ENCODE measurements around the gene PRADC1. TPM values are rescaled to one million over a fixed set of nuclear protein-coding genes. Genes with fewer than 3 reads are reported as not detected.

PRADC1 gene
- total and polyA plus RNA-seq, 7 experiments from 2014 or later = 4.3 to 29.5 (median 8.8) TPM

DNA sequence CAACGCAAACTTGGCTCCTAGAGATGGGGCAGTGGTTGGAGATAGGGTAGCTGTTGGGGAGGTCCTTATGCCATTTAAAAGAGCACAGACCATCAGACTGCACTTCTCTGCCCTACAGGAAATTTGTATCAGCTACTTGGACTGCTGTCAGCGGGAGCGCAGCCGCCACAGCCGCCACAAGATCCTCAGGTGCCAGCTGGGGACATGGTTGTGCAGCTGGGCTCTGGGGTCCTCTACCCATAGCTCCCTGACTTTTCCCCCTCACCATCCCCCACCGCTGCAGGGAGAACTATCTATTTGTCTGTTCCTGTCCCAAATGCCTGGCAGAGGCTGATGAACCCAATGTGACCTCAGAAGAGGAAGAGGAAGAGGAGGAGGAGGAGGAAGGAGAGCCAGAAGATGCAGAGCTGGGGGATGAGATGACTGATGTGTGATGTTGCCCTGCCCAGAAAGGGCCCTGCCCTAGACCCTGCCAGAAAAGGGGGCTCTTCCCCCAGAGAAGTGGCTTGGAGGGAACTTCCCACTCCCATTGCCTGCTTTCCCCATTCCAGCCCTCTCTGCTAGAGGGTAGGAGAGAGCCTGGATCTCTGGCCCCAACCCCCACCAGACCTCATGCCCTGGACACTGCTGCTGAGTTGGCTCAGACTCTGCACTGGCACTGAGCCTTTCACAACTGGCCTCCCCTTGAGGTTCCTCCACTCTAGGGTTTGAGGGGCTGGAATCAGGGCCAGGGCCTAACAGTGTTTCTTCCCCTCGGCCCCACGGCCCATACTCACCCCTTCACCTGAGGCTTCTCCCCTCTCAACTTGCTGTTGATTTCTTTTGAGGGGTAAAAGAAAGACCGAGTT lies 7.3 kb downstream of the PRADC1 start:
- POLR2A ChIA-PET = interaction anchor here (3.8 kb wide), 1 partner anchor 8 kb away, joined by 21 read pairs; the partner anchor contains the start of genes CCT7 and PRADC1
- no peak overlapping the region for H3K4me3 ChIP-seq (ENCODE audit: low read length)

DNA sequence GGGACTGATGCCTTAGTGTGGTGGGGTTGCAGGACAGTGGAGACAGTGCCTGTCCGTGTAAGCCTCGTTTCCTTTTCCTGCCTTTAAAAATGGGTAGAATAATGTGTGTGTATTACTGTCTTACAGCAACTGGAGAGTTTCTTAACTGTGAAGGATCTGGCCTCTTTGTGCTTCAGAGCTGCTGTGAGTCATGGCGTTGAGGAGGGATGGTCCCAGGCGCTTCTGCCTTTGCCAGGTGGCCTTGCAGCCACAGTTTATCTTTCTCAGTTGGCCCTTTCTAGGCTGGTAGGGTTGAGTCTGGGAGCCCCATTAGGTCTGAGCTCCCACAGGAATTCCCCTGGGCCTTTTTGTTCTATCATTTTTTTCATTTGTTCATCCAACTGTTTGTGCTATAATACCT lies 9.2 kb downstream of the PRADC1 start:
- no peaks in the 10 kb centered on the region for H3K27me3 Mint-ChIP-seq
- peaks cover 0 to 33% (median 5%) of the 10 kb centered on the region in 5 donors for H3K36me3 Mint-ChIP-seq
- peaks cover 0 to 5% (median 0%) of the 10 kb centered on the region in 7 donors for H3K4me1 Mint-ChIP-seq
- Histone ChIP-seq H3K4me3 (ENCODE audit: low read length) (no peak overlapping the region), H3K9me3 (ENCODE audit: control insufficient read depth in 2 of 3, low read length in 3 of 3) (no peaks in the 10 kb centered on the region), H3K27me3 (ENCODE audit: control insufficient read depth in 2 of 2, insufficient read depth in 2 of 2, low read length in 2 of 2) (no peaks in the 10 kb centered on the region), H3K4me1 (ENCODE audit: control insufficient read depth in 2 of 2, insufficient read depth in 2 of 2, low read length in 2 of 2) (no peaks in the 10 kb centered on the region), H3K36me3 (ENCODE audit: control insufficient read depth in 2 of 3, insufficient read depth in 3 of 3, low read length in 3 of 3) (peaks cover 0 to 98% (median 17%) of the 10 kb centered on the region in 3 experiments), H3K27ac (ENCODE audit: low read depth, low read length) (no peak overlapping the region)
- CTCF ChIA-PET = interaction anchor here (1.3 kb wide), 1 partner anchor 9 kb away, joined by 3 read pairs; the partner anchor contains the start of gene PRADC1
- DNase-seq (no peak), ATAC-seq (no peak)
- no peak overlapping the region for H3K4me3 Mint-ChIP-seq
- POLR2A ChIA-PET = interaction anchor here (3.8 kb wide), 1 partner anchor 10 kb away, joined by 21 read pairs; the partner anchor contains the start of genes CCT7 and PRADC1
- no peaks in the 10 kb centered on the region for H3K9me3 Mint-ChIP-seq
- peak overlapping the region in 2 of 9 donors; percentile 12 to 69 for H3K27ac Mint-ChIP-seq
- intact Hi-C loops (cut with micrococcal nuclease) = no loop called here

More for the DNA sequence above, 7.3 kb downstream of the PRADC1 start:
- Histone ChIP-seq H3K36me3 (ENCODE audit: control insufficient read depth in 2 of 3, insufficient read depth in 3 of 3, low read length in 3 of 3) (peaks cover 0 to 79% (median 13%) of the 10 kb centered on the region in 3 experiments), H3K9me3 (ENCODE audit: control insufficient read depth in 2 of 3, low read length in 3 of 3) (no peaks in the 10 kb centered on the region), H3K27ac (ENCODE audit: low read depth, low read length) (no peak overlapping the region), H3K27me3 (ENCODE audit: control insufficient read depth in 2 of 2, insufficient read depth in 2 of 2, low read length in 2 of 2) (no peaks in the 10 kb centered on the region), H3K4me1 (ENCODE audit: control insufficient read depth in 2 of 2, insufficient read depth in 2 of 2, low read length in 2 of 2) (no peaks in the 10 kb centered on the region)
- DNase-seq (no peak), ATAC-seq (no peak)
- Mint-ChIP-seq H3K27ac (peak overlapping the region in 3 of 9 donors; percentile 14 to 46 (median 38)), H3K27me3 (no peaks in the 10 kb centered on the region), H3K36me3 (peaks cover 0 to 26% (median 5%) of the 10 kb centered on the region in 5 donors), H3K4me3 (no peak overlapping the region), H3K9me3 (no peaks in the 10 kb centered on the region), H3K4me1 (peaks cover 0 to 5% (median 0%) of the 10 kb centered on the region in 7 donors)
- intact Hi-C loops (cut with micrococcal nuclease) = no loop called here
- CTCF ChIA-PET = interaction anchor here (1.0 to 1.3 kb wide), 2 partner anchors 10 to 13 kb away, joined by 3 to 5 read pairs; no protein-coding TSS in a partner anchor

DNA sequence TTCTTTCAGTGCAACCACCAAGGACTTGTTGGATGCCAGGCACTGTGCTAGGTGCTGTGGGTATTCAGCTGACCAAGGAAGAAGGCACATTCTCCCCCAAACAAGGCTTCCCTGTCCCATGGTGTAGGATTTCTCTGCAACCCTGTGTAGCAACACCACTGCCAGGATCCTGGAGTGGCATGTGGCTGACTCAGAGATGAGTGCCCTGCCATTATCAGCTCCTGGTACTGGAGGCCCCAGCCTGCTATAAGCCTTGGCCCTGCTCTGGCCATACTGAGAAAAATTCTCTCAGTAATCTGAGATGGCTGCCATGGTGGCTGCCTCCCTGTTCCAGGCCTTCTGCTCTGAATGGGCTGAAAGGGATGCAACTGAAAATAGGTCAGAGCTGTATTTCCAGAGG lies 14.7 kb downstream of the PRADC1 start:
- no peak overlapping the region for H3K27ac Mint-ChIP-seq
- Histone ChIP-seq H3K27ac (ENCODE audit: low read depth, low read length) (no peak overlapping the region), H3K9me3 (ENCODE audit: control insufficient read depth in 2 of 3, low read length in 3 of 3) (no peaks in the 10 kb centered on the region), H3K4me1 (ENCODE audit: control insufficient read depth in 2 of 2, insufficient read depth in 2 of 2, low read length in 2 of 2) (peaks cover 5 to 7% of the 10 kb centered on the region in 2 donors), H3K36me3 (ENCODE audit: control insufficient read depth in 2 of 3, insufficient read depth in 3 of 3, low read length in 3 of 3) (peaks cover 0 to 60% (median 20%) of the 10 kb centered on the region in 3 experiments), H3K4me3 (ENCODE audit: low read length) (no peak overlapping the region), H3K27me3 (ENCODE audit: control insufficient read depth in 2 of 2, insufficient read depth in 2 of 2, low read length in 2 of 2) (no peaks in the 10 kb centered on the region)
- H3K9me3 Mint-ChIP-seq = no peaks in the 10 kb centered on the region
- no peak overlapping the region for H3K4me3 Mint-ChIP-seq
- no peaks in the 10 kb centered on the region for H3K27me3 Mint-ChIP-seq
- ATAC-seq (no peak), DNase-seq (no peak)
- intact Hi-C loops (cut with micrococcal nuclease) = no loop called here
- POLR2A ChIA-PET = interaction anchor here (4.9 kb wide), 1 partner anchor 16 kb away, joined by 24 read pairs; the partner anchor contains the start of genes CCT7 and PRADC1
- peaks cover 14 to 33% (median 26%) of the 10 kb centered on the region in 7 donors for H3K4me1 Mint-ChIP-seq
- CTCF ChIA-PET = no interaction called here
- peaks cover 1 to 23% (median 5%) of the 10 kb centered on the region in 5 donors for H3K36me3 Mint-ChIP-seq

DNA sequence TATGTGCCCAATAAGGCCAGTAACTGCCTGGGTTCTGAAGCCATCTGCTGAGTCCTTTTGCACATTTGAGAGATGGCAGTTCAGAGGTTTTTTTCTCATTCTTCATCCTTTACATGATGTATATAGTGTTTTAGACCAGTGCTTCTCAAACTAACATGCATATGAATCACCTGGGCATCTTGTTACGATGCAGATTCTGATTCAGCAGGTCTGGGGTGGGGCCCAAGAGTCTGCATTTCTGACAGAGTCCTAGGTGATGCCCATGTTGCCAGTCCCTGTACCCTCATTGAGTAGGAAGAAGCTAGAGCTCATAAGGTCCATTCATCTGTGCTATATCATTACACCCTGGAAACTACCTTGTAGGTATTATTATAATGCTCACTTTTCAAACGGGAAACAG lies 15.2 kb downstream of the PRADC1 start:
- Histone ChIP-seq H3K9me3 (ENCODE audit: control insufficient read depth in 2 of 3, low read length in 3 of 3) (no peaks in the 10 kb centered on the region), H3K27ac (ENCODE audit: low read depth, low read length) (no peak overlapping the region), H3K4me1 (ENCODE audit: control insufficient read depth in 2 of 2, insufficient read depth in 2 of 2, low read length in 2 of 2) (peaks cover 10 to 11% of the 10 kb centered on the region in 2 donors), H3K36me3 (ENCODE audit: control insufficient read depth in 2 of 3, insufficient read depth in 3 of 3, low read length in 3 of 3) (peaks cover 0 to 56% (median 18%) of the 10 kb centered on the region in 3 experiments), H3K4me3 (ENCODE audit: low read length) (no peak overlapping the region), H3K27me3 (ENCODE audit: control insufficient read depth in 2 of 2, insufficient read depth in 2 of 2, low read length in 2 of 2) (no peaks in the 10 kb centered on the region)
- Mint-ChIP-seq H3K9me3 (no peaks in the 10 kb centered on the region), H3K27me3 (no peaks in the 10 kb centered on the region), H3K4me1 (peaks cover 16 to 38% (median 31%) of the 10 kb centered on the region in 7 donors), H3K36me3 (peaks cover 1 to 23% (median 5%) of the 10 kb centered on the region in 5 donors), H3K4me3 (peak overlapping the region in 1 of 10 donors; percentile 38), H3K27ac (no peak overlapping the region)
- POLR2A ChIA-PET = interaction anchor here (4.9 kb wide), 1 partner anchor 16 kb away, joined by 24 read pairs; the partner anchor contains the start of genes CCT7 and PRADC1
- CTCF ChIA-PET = no interaction called here
- intact Hi-C loops (cut with micrococcal nuclease) = no loop called here
- ATAC-seq (no peak), DNase-seq (no peak)

DNA sequence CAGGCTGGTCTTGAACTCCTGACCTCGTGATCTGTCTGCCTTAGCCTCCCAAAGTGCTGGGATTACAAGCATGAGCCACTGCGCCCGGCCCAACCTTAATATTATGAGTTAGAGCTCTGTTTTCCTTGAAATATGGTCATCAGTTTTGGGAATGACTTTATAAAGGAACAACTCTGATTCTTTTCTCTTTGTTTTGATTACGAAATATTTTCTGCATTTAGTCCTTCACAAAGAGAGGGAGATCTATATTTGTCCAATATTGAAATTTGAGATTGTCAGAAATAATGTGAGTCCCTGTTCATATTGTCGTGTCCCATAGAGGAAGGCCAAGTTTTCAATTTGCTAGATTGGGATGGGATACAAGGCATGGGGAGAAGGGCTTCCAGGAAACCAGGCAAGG lies 15.9 kb downstream of the PRADC1 start:
- Histone ChIP-seq H3K27me3 (ENCODE audit: control insufficient read depth in 2 of 2, insufficient read depth in 2 of 2, low read length in 2 of 2) (no peaks in the 10 kb centered on the region), H3K4me3 (ENCODE audit: low read length) (no peak overlapping the region), H3K9me3 (ENCODE audit: control insufficient read depth in 2 of 3, low read length in 3 of 3) (no peaks in the 10 kb centered on the region), H3K4me1 (ENCODE audit: control insufficient read depth in 2 of 2, insufficient read depth in 2 of 2, low read length in 2 of 2) (peaks cover 14 to 18% of the 10 kb centered on the region in 2 donors), H3K36me3 (ENCODE audit: control insufficient read depth in 2 of 3, insufficient read depth in 3 of 3, low read length in 3 of 3) (peaks cover 0 to 49% (median 15%) of the 10 kb centered on the region in 3 experiments), H3K27ac (ENCODE audit: low read depth, low read length) (no peak overlapping the region)
- ChIA-PET CTCF (no interaction called here), POLR2A (interaction anchor here (4.9 kb wide), 1 partner anchor 17 kb away, joined by 24 read pairs; the partner anchor contains the start of genes CCT7 and PRADC1)
- H3K27me3 Mint-ChIP-seq = no peaks in the 10 kb centered on the region
- peaks cover 16 to 44% (median 36%) of the 10 kb centered on the region in 7 donors for H3K4me1 Mint-ChIP-seq
- H3K4me3 Mint-ChIP-seq = no peak overlapping the region
- peak overlapping the region in 2 of 9 donors; percentile 17 to 32 for H3K27ac Mint-ChIP-seq
- peaks cover 1 to 21% (median 4%) of the 10 kb centered on the region in 5 donors for H3K36me3 Mint-ChIP-seq
- intact Hi-C loops (cut with micrococcal nuclease) = no loop called here
- no peak for ATAC-seq
- H3K9me3 Mint-ChIP-seq = no peaks in the 10 kb centered on the region
- no peak for DNase-seq

DNA sequence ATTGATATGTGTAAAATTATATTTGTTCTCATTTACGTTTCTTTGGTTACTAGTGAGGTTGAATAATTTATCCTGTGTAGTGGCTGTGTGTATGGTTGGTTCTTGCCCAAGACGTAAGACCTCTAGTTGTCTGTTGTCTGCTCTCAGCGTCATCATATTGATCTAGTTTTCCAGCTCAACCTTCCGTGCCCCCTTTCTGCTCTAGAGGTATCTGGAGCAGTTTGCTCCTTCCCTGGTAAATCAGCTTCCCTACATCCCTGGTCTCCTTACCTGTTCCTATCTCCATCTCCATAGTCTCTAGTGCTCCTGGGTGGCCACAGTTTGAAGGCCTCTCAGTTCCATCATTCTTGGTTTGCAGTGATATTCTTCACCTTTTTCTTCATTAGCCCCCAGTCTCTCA lies 17.8 kb downstream of the PRADC1 start:
- Histone ChIP-seq H3K4me1 (ENCODE audit: control insufficient read depth in 2 of 2, insufficient read depth in 2 of 2, low read length in 2 of 2) (peaks cover 14 to 18% of the 10 kb centered on the region in 2 donors), H3K9me3 (ENCODE audit: control insufficient read depth in 2 of 3, low read length in 3 of 3) (no peaks in the 10 kb centered on the region), H3K36me3 (ENCODE audit: control insufficient read depth in 2 of 3, insufficient read depth in 3 of 3, low read length in 3 of 3) (peaks cover 0 to 30% (median 3%) of the 10 kb centered on the region in 3 experiments), H3K4me3 (ENCODE audit: low read length) (no peak overlapping the region), H3K27ac (ENCODE audit: low read depth, low read length) (no peak overlapping the region), H3K27me3 (ENCODE audit: control insufficient read depth in 2 of 2, insufficient read depth in 2 of 2, low read length in 2 of 2) (no peaks in the 10 kb centered on the region)
- Mint-ChIP-seq H3K27me3 (no peaks in the 10 kb centered on the region), H3K4me1 (peaks cover 16 to 44% (median 37%) of the 10 kb centered on the region in 7 donors), H3K4me3 (peak overlapping the region; percentile 79 to 99 (median 94)), H3K36me3 (peaks cover 0 to 5% (median 0%) of the 10 kb centered on the region in 5 donors), H3K9me3 (no peaks in the 10 kb centered on the region), H3K27ac (peak overlapping the region; percentile 25 to 98 (median 91))
- no peak for DNase-seq
- CTCF ChIA-PET = interaction anchor here (1.2 to 1.7 kb wide), 3 partner anchors 10 to 75 kb away, joined by 5 read pairs; no protein-coding TSS in a partner anchor
- intact Hi-C loops (cut with micrococcal nuclease) = loop anchor here in 1 of 2 donors (2.0 kb wide), 1 partner anchor 76 kb away; no protein-coding TSS in a partner anchor
- ATAC-seq = no peak
- POLR2A ChIA-PET = interaction anchor here (0.5 to 1.1 kb wide), 5 partner anchors 14 to 1997 kb away, joined by 3 to 5 read pairs (median 3); partner anchors contain the start of genes CCT7 and PRADC1
